ENCODE results near the gene GLI3.

GRCh38 chr7:42156291-42156865, 80.6 kb downstream of the GLI3 start:
- TF ChIP-seq POLR2A (IDR thresholded peaks at IDR 0.05) (no peak), CTCF (IDR thresholded peaks at IDR 0.05) (no peak)

Measured in heart left ventricle (tissue), 13 donors.